HepG2 (cell line): ENCODE results near the gene NOS2. TPM values are rescaled to one million over a fixed set of nuclear protein-coding genes. Genes with fewer than 3 reads are reported as not detected.
"Not testable (repeated sequence)": the region's sequence is repeated elsewhere in the genome, so short reads cannot be mapped to it uniquely, and the experiment has no call there.

Source experiments
- ATAC-seq: fragments of 200-7000 bp; cut with Tn5 transposase; 3 replicates; pipeline ENCODE4 v1.9.1; 2020; ENCODE audit warnings: mild to moderate bottlenecking, moderate library complexity
- BruUV-seq: library from RNA; stranded (reverse); fragments of 400-500 nt; replicated peaks from 2 replicates; lab custom pipeline; 2021; lab: Mats Ljungman, UMichigan
- CTCF ChIA-PET: fragments of 300-600 bp; formaldehyde crosslinking; extraction: SDS; loops from one replicate; lab custom pipeline; 2021; ENCODE audit warnings: low total read pairs, inconsistent platforms, low intra/inter-chr PET ratio; lab: Yijun Ruan, JAX
- POLR2A ChIA-PET: fragments of 350-600 bp; sonication (Branson Sonifier 250); formaldehyde crosslinking; loops from one replicate; lab custom pipeline; 2020; ENCODE audit warnings: antibody characterized with exemption, inconsistent platforms; lab: Yijun Ruan, JAX
- DNase-seq: peaks from one replicate; pipeline ENCODE4 v3.0.0-alpha.2; 2015; ENCODE audit warnings: low spot score
- FAIRE-seq: peaks from 3 replicates; lab custom pipeline; 2011; peaks lifted over from hg19 to GRCh38; lab: Jason Lieb, UNC
- H2AFZ ChIP-seq: one replicate; pipeline ENCODE4 v1.6.1; 2011; ENCODE audit warnings: low read length, inconsistent platforms
- H3K27ac ChIP-seq: fragments of 300-600 bp; 3 replicates; pipeline ENCODE4 v1.8.0; 2011; ENCODE audit warnings: mixed run types, mild to moderate bottlenecking, mixed read lengths, low read length, inconsistent platforms; ENCODE audit not compliant: insufficient read depth; ENCODE audit errors: extremely low read length
- H3K27me3 ChIP-seq, 2 experiments: fragments of 200-600 bp in 1 of 2; 2 replicates in 1 of 2; 3 replicates in 1 of 2; pipeline versions ENCODE4 v1.6.0 to v1.8.0; 2011; ENCODE audit warnings: low read length in 2 of 2, mild to moderate bottlenecking in 2 of 2, moderate library complexity in 2 of 2, inconsistent platforms in 1 of 2; ENCODE audit not compliant: insufficient read depth in 2 of 2, control insufficient read depth in 1 of 2
- H3K36me3 ChIP-seq, 2 experiments: fragments of 200-600 bp in 1 of 2; replicated peaks in 1 of 2; 2 replicates in 1 of 2; 3 replicates in 1 of 2; pipeline versions ENCODE4 v1.5.1 to v1.8.0; 2011; ENCODE audit warnings: low read length in 2 of 2, inconsistent platforms in 1 of 2; ENCODE audit not compliant: insufficient read depth in 2 of 2, control insufficient read depth in 1 of 2
- H3K4me1 ChIP-seq: 2 replicates; pipeline ENCODE4 v1.5.1; 2012; ENCODE audit warnings: low read length, inconsistent platforms; ENCODE audit not compliant: insufficient read depth
- H3K4me2 ChIP-seq: 2 replicates; pipeline ENCODE4 v1.6.0; 2011; ENCODE audit warnings: low read depth, low read length, inconsistent platforms
- H3K4me3 ChIP-seq, 3 experiments: fragments of 200-600 bp in 1 of 3; sonication (generic), shearing (Covaris generic) in 1 of 3; replicated peaks in 1 of 3; 2 replicates each; pipeline ENCODE4 v1.5.1; 2011 to 2016; ENCODE audit warnings: low read length in 3 of 3, inconsistent platforms in 2 of 3, low read depth in 2 of 3, mild to moderate bottlenecking in 2 of 3, control low read depth in 1 of 3, mixed read lengths in 1 of 3; ENCODE audit not compliant: insufficient read depth in 1 of 3
- H3K79me2 ChIP-seq: one replicate; pipeline ENCODE4 v1.6.1; 2011; ENCODE audit warnings: low read length, inconsistent platforms; ENCODE audit not compliant: insufficient read depth
- H3K9ac ChIP-seq: 2 replicates; pipeline ENCODE4 v1.6.0; 2011; ENCODE audit warnings: mild to moderate bottlenecking, low read depth, low read length, inconsistent platforms; ENCODE audit not compliant: insufficient read depth
- H3K9me3 ChIP-seq: 2 replicates; pipeline ENCODE4 v1.5.1; 2012; ENCODE audit warnings: mild to moderate bottlenecking, low read length
- H4K20me1 ChIP-seq: 2 replicates; pipeline ENCODE4 v1.6.0; 2011; ENCODE audit warnings: inconsistent platforms, mild to moderate bottlenecking, low read length, moderate library complexity; ENCODE audit not compliant: insufficient read depth
- PPARG ChIP-seq: conservative IDR thresholded peaks from 2 replicates; pipeline ENCODE4 v1.6.1; 2016; ENCODE audit warnings: missing biosample characterization, missing genetic modification reagents
- WGBS: methylation state at CpG from one replicate; pipeline ENCODE4 v1.1.6; 2017; ENCODE audit warnings: low lambda C conversion rate; 5-methylcytosine and 5-hydroxymethylcytosine counted together
- in situ Hi-C: cut with HindIII; loops from 2 replicates; pipeline ENCODE4 v1.10.0; 2017; ENCODE audit warnings: low pct_unique_long_range_greater_than_20kb; ENCODE audit not compliant: extremely low pct_ligation_motif_present
- intact Hi-C: fragments of 100-400 bp; cut with micrococcal nuclease; formaldehyde crosslinking; loops from one replicate; pipeline ENCODE4 v1.10.0; 2022; ENCODE audit not compliant: unreplicated experiment
- polyA plus RNA-seq, 8 experiments: library from polyadenylated mRNA; depleted of rRNA in 3 of 8; stranded (reverse) in 7 of 8; unstranded in 1 of 8; fragments of >200 nt; fragmentation: Illumina TruSeq in 4 of 8; extraction: Trizol in 4 of 8; gene quantifications; 2 replicates each; pipeline versions ENCODE4 v1.2.1 to v1.2.3, GENCODE V29; 2011 to 2016; ENCODE audit warnings: low read depth in 4 of 8, missing spikeins in 1 of 8, mixed read lengths in 1 of 8; ENCODE audit not compliant: insufficient read depth in 1 of 8
- total RNA-seq, 5 experiments: library from RNA; depleted of rRNA; stranded (reverse); fragments of >200 nt; fragmentation: Illumina TruSeq; extraction: Trizol; gene quantifications; 2 replicates each; pipeline ENCODE4 v1.2.3, GENCODE V29; 2016; ENCODE audit warnings: low read depth in 1 of 5
- TF ChIP-seq, protein P1 (sequence below): sonication (generic); formaldehyde crosslinking; IDR thresholded peaks from 2 replicates; pipeline ENCODE4 v1.5.1; 2020; ENCODE audit warnings: mild to moderate bottlenecking, missing genetic modification reagents, moderate library complexity

Gene NOS2
- total and polyA plus RNA-seq, 2 of the 13 experiments (the other 11 are each of a cell fraction or from before 2014, with no cell fraction given) = 0.02 TPM; not detected in 1

DNA sequence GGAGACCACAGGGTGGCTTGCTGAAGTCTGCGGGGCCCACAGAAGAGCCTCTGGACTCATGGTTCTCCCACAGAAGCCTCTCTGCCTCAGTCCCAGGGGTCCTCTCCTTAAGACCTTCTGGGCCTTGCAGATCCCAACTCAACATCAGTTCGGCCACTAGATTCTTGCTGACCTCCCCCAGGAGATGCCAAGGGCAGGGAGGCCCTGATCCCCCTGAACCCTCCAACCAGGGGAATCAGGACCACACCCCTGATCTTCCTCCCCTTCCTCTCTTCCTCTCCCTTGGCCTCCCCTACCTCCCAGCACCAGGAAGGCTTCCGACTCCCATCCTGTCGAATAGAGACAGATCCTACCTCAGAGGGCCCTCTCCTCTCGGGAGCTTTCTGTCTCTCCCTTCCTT is 53.4 kb downstream of the NOS2 start (continued):
- no peak for TF ChIP-seq PPARG (CRISPR knock-in tag)
- TF ChIP-seq, protein P1, sequence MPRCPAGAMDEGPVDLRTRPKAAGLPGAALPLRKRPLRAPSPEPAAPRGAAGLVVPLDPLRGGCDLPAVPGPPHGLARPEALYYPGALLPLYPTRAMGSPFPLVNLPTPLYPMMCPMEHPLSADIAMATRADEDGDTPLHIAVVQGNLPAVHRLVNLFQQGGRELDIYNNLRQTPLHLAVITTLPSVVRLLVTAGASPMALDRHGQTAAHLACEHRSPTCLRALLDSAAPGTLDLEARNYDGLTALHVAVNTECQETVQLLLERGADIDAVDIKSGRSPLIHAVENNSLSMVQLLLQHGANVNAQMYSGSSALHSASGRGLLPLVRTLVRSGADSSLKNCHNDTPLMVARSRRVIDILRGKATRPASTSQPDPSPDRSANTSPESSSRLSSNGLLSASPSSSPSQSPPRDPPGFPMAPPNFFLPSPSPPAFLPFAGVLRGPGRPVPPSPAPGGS (CRISPR knock-in tag) = no peak

DNA sequence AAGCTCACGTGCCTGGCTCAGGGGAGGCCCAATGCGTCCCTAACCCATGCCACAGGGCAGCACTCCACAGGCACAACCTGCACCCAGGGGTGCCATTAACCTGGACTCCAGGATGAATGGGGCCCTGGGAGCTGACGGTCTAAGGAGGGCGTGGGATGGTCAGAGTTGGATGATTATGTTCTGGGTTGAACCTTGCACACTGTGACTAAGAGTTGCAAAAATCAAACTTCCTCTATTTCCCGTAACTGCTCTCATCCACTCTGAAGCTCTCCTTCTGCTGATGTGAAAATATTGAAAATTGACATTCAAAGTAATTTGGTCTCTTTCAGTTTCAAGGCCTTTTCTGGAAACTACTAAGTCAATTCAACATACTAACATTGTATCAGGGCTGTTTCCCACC is 54.0 kb downstream of the NOS2 start:
- CTCF ChIA-PET = not testable (repeated sequence)

DNA sequence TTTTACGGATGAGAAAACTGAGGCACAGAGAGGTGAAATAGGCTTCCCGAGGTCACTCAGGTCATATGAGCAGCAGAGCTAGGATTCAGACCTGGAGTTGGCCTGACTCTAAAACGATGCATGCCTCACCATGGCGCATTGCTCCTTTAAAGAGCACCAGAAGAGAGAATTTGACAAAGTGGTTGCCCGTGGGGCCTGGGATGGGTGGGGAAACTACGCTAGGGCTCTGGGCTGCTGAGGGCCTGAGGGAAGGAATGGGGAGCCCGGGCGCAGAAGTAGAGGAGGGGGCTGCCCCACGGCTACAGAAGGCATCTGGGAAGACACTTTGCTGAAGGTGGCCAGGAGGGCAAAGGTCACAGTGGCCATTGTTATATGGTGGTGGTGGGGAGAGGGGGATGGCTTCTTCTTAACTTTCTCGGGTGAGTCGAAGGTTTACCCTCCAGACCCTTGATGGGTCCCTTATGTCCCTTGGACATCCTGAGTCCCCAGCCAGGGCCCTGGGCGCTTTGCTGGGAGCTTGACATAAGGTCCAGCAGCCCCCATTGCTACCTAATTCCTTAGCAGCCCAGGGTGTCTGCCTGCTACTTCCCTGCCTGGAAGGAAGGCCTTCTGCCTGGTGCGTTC is 55.0 kb downstream of the NOS2 start:
- WGBS = 42% methylated on average over 10 of the region's 13 CpGs
- BruUV-seq, DNase-seq, H4K20me1 ChIP-seq, H3K79me2 ChIP-seq, H3K36me3 ChIP-seq, H3K27me3 ChIP-seq, intact Hi-C loops, CTCF ChIA-PET, H3K27ac ChIP-seq, H3K9me3 ChIP-seq, H3K9ac ChIP-seq, H3K4me1 ChIP-seq, H3K4me3 ChIP-seq, FAIRE-seq, H3K4me2 ChIP-seq, in situ Hi-C loops, ATAC-seq, POLR2A ChIA-PET, H2AFZ ChIP-seq: not testable (repeated sequence)

More for the DNA sequence above, 54.0 kb downstream of the NOS2 start:
- ATAC-seq (peak; percentile 64), FAIRE-seq (peak; percentile 48)
- H4K20me1 ChIP-seq, H3K9me3 ChIP-seq, intact Hi-C loops, H3K4me3 ChIP-seq, BruUV-seq, H3K4me1 ChIP-seq, H3K27ac ChIP-seq, H3K79me2 ChIP-seq, DNase-seq, H2AFZ ChIP-seq, H3K27me3 ChIP-seq, H3K4me2 ChIP-seq, in situ Hi-C loops, H3K9ac ChIP-seq, POLR2A ChIA-PET, H3K36me3 ChIP-seq: not testable (repeated sequence)
- 8% methylated on average over 1 of the region's 5 CpGs for WGBS
